ENCODE results near the gene UBB.

Gene UBB

DNA sequence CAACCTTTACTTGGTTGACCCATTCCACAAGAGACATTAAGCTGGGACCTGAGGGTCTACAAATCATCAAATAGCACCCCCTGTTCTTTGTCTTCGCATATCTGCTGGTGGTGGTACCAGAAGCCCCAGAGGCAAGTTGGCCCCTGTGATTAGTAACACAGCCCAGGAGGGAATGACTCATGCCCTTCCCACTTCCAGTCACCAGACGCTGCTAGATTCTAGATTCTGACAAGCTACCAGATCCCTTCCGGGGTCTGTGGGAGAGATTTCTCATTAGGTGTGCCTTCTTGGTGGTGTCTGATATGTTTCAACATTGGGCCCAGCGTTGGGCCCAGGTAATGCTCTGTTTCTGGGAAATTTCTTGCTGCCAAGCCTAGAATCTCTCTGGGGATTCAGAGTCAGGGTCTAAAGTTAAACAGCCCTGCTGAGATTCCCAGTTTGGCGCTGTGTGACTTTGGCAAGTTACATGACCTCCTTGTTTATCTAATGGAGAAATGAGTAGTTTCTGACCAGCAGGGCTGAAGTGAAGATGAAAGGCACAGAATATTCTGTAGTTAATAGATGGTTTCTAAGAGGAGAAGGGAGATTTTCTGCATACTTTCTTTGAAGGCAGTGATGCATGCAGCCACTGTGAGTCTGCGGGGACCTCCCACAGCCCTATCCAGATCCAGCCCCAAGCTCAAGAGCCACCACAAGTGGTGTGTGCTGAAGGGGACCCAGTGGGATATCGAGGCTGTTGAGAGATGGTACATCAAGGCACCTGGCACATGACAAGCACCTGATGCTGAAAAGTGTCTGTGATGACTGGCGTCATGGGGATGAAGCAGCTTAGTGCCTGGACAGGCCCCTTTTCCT lies 38.4 kb downstream of the UBB start:
- peak; percentile 87 for DNase-seq

DNA sequence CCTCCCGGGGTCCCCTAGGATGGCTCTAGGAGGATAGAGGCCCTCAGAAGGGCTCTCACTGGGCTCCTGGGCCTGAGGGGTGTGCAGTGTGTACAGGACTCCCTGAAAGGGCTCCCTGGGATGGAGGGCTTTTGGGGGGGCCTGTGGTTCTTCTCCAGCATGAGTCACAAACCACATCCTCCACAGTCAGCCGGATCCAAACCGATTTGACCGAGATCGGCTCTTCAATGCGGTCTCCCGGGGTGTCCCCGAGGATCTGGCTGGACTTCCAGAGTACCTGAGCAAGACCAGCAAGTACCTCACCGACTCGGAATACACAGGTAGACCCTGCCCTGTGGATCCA lies 39.0 kb downstream of the UBB start:
- peak; percentile 81 for DNase-seq

DNA sequence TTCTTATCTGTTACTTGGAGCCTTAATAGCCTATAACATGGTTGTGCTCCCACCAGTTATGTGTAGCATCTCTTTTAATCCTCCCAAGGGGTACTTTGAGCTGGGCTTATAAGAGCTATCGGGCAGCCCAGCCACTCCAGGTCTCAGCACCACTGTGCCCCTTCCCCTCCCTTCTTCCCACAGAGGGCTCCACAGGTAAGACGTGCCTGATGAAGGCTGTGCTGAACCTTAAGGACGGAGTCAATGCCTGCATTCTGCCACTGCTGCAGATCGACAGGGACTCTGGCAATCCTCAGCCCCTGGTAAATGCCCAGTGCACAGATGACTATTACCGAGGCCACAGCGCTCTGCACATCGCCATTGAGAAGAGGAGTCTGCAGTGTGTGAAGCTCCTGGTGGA lies 41.5 kb downstream of the UBB start:
- no peak for DNase-seq

DNA sequence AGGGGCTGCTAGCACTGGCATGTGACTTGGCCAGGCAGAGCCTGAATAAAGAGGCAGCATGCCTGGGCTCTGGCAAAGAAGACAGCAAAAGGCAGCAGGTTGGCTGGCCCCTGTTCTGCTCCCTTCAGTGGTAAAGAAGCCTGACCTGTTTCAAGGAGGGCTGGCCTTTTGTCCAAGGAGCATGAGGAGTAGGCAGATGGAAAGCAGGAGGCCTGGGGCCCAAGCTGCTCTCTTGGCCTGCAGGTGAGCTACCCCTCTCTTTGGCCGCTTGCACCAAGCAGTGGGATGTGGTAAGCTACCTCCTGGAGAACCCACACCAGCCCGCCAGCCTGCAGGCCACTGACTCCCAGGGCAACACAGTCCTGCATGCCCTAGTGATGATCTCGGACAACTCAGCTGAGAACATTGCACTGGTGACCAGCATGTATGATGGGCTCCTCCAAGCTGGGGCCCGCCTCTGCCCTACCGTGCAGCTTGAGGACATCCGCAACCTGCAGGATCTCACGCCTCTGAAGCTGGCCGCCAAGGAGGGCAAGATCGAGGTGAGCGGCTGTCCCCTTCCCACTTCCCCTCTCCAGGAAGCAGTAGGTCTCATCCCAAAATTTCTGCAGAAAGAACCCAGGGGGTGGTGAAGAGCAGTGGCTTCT lies 42.5 kb downstream of the UBB start:
- DNase-seq: no peak

DNA sequence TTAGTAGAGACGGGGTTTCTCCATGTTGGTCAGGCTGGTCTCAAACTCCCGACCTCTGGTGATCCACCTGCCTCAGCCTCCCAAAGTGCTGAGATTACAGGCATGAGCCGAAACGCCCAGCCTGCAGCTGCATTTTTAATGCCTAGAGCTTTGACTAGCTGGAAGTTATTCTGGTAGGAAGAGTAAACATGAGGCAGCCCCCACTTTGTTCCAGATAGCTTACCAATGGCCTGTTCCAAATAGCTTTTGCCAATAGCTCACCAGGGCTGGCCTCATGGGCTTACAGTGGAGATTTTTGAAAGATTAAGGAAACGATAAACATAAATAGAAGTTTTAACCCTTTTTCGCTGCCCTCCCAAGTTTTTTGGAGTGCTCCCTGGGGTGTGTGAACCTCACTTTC lies 44.3 kb downstream of the UBB start:
- no peak for DNase-seq

DNA sequence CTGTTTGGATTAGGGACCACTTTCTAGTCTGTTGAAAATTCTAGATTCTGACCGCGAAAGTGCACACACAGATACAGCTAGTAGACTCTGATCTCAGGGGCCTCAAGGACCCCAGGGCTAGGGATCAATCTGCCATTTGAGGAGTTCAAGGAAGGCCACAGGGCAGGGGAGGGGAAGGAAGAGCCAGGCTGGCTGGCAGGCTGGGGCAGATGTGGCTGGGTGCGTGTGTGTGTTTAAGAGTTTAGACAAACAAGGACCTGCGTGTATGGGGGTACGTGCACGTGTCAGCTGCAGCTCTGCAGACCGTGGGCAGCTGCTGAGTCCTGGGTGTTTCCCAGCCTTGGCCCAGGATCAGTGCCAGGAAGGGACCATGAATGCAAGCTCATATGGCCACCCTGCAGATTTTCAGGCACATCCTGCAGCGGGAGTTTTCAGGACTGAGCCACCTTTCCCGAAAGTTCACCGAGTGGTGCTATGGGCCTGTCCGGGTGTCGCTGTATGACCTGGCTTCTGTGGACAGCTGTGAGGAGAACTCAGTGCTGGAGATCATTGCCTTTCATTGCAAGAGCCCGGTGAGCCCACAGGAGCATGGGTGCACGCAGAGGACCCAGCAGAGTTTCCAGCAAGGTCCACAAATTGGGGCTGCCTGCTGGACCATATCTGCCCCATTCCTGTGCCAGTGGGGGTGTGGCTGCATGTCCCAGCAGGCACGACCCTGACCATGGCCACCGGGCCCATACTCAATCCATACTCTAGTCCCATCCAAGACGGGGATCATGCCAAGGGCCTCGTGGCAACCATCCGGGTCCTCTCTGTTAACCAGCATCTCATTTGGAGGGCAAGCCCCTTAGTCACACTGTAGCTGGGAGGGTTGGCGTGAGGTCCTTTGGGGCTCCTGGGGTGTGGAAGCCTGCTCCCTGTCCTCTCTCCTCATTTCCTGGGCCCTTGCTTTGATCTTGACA lies 45.1 kb downstream of the UBB start:
- no peak for DNase-seq

DNA sequence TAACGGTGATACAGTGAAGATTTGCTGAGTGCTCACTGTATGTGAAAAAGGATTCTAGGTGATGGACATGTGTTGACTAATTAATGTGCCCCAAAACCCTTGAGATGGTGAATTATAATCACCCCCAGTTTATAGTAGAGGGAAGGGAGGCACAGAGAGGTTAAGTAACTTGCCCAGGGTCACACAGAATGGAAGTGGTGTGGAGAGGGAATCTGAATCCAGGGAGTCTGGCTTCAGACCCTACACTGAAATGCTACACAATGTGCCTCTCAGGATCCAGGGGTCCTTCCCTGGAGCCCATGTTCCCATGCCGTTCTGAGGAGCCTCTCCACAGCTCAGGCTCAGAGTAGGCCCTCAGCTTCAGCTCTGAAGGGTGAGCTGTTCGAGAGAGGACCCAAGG lies 46.1 kb downstream of the UBB start:
- no peak for DNase-seq

DNA sequence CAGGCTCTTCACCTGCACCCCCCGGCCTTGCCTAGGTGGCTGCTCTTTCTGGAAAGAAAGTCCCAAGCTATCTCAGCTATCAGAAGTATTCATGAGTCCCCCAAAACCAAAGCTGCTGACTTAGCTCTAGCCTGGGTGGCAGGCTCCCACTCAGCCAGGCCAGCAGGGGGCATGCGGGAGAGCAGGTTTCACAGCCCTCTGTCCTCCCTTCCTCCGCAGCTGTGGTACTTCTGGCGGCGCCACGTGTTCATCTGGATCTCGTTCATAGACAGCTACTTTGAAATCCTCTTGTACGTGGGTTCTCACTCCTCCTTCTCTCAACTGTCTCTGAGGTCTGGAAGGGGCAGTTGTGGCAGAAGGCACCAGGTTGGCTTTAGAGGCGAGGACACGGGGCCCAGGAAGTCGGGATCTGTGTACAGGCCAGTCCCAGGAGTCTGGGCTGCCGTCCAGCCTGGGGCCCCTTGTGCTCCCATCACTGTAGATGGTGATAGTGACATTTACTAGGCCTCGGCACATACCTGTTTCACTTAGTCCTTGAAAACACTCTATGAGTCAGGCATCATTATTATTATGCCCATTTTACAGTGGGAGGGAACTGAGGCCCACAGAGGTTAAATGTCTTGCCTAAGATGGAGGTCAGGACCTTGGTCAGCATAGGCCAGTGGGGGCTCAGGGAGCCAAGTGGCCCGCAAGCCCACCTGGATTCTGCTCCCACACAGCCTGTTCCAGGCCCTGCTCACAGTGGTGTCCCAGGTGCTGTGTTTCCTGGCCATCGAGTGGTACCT lies 47.4 kb downstream of the UBB start:
- peak; percentile 89 for DNase-seq

DNA sequence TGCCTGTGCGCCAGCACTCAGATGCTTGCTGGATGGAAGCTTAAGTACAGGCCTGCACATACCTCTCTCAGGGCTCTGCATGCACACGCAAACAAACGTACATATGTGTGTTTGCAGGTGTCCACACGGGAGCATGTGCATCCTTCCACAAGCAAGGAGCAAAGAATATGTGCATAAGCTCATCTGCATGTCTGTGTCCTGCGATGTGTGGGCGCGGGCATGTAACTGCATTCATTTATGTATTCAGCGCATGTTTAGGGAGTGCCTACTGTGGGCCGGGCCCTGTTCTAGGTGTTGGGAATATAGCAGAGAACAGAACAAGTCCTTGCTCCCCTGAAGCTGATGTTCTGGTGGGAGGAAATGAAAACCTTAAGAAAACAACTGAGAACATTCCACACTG lies 48.2 kb downstream of the UBB start:
- DNase-seq: no peak

DNA sequence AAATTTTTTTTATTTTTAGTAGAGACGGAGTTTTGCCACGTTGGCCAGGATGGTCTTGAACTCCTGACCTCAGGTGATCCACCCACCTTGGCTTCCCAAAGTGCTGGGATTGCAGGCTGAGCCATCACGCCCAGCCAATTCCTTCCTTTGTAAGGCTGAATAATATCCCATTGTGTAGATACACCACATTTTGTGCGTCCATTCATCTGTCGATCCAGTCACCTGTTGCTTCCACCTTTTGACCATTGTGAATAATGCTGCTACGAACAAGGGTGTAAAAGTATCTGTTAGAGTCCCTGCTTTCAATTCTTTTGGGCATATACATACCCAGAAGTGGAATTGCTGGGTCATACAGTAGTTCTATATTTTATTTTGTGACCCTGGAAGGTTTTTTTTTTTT lies 49.8 kb downstream of the UBB start:
- no peak for DNase-seq

DNA sequence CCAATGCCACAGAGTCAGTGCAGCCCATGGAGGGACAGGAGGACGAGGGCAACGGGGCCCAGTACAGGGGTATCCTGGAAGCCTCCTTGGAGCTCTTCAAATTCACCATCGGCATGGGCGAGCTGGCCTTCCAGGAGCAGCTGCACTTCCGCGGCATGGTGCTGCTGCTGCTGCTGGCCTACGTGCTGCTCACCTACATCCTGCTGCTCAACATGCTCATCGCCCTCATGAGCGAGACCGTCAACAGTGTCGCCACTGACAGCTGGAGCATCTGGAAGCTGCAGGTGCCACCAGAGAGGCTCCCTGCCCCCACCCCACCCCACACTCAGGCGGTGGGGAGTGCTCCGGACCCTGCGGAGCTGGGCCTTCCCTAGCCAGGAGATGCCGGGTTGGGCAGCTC lies 51.1 kb downstream of the UBB start:
- no peak for DNase-seq
